HepG2 (cell line): ENCODE measurements around the gene CYB5R3.

ENCODE experiments used
- CTCF ChIP-seq: sonication (generic); formaldehyde crosslinking; IDR thresholded peaks from 2 replicates; pipeline ENCODE4 v1.5.0; 2020; ENCODE audit warnings: mild to moderate bottlenecking, missing genetic modification reagents, moderate library complexity
- DPF2 ChIP-seq: sonication (generic); formaldehyde crosslinking; IDR thresholded peaks from 2 replicates; pipeline ENCODE4 v1.4.0; 2020; ENCODE audit warnings: mild to moderate bottlenecking, low read depth, missing genetic modification reagents, borderline replicate concordance
- NFIB ChIP-seq: sonication (generic); formaldehyde crosslinking; IDR thresholded peaks from 2 replicates; pipeline ENCODE4 v1.9.0; 2021; ENCODE audit warnings: missing genetic modification reagents, mild to moderate bottlenecking, borderline replicate concordance
- NRL ChIP-seq: sonication (generic); formaldehyde crosslinking; IDR thresholded peaks from 2 replicates; pipeline ENCODE4 v1.5.0; 2020; ENCODE audit warnings: missing genetic modification reagents, mild to moderate bottlenecking, moderate library complexity, borderline replicate concordance
- ZNF136 ChIP-seq: sonication (generic); formaldehyde crosslinking; IDR thresholded peaks from 2 replicates; pipeline ENCODE4 v1.8.1; 2022; ENCODE audit warnings: low read depth, mild to moderate bottlenecking, moderate library complexity, missing genetic modification reagents
- ZNF142 ChIP-seq: sonication (generic); formaldehyde crosslinking; IDR thresholded peaks from 2 replicates; pipeline ENCODE4 v1.4.0; 2020; ENCODE audit warnings: missing genetic modification reagents
- ZNF367 ChIP-seq: sonication (generic); formaldehyde crosslinking; IDR thresholded peaks from 2 replicates; pipeline ENCODE4 v1.4.0; 2020; ENCODE audit warnings: missing genetic modification reagents, borderline replicate concordance

- TF ChIP-seq NRL (CRISPR knock-in tag) (no peak), NFIB (CRISPR knock-in tag) (no peak), CTCF (CRISPR knock-in tag) (no peak), DPF2 (CRISPR knock-in tag) (no peak), ZNF367 (CRISPR knock-in tag) (no peak), ZNF142 (CRISPR knock-in tag) (no peak), ZNF136 (CRISPR knock-in tag) (no peak)
These were observed 5.4 kb upstream of the CYB5R3 start for GRCh38 chr22:42654436-42655073.
